Fibroblast of mammary gland (primary cell): Measurements from ENCODE around the gene RC3H2.
"Not testable (repeated sequence)": the region's sequence is repeated elsewhere in the genome, so short reads cannot be mapped to it uniquely, and the experiment has no call there.

Source experiments
- DNase-seq: peaks from one replicate; pipeline ENCODE4 v3.0.0-alpha.2; 2010; ENCODE audit warnings: low read depth
- H3K4me3 ChIP-seq: 2 replicates; pipeline ENCODE4 v1.5.1; 2011; ENCODE audit warnings: low read depth, mild to moderate bottlenecking, low read length, moderate library complexity; ENCODE audit not compliant: control insufficient read depth
- CTCF ChIP-seq: conservative IDR thresholded peaks from 2 replicates; pipeline ENCODE4 v1.5.1; 2011; ENCODE audit warnings: low read depth, low read length, inconsistent platforms; ENCODE audit not compliant: control insufficient read depth, insufficient read depth

The RC3H2 gene

GRCh38 chr9:122897969-122898368, 7.2 kb downstream of the RC3H2 start:
- DNase-seq: peak; percentile 68
- H3K4me3 ChIP-seq: no peak overlapping the region
- TF ChIP-seq CTCF: no peak

- DNase-seq: no peak
- H3K4me3 ChIP-seq: no peak overlapping the region
- TF ChIP-seq CTCF: no peak
These were observed 16.7 kb downstream of the RC3H2 start for GRCh38 chr9:122888480-122888879.

GRCh38 chr9:122883125-122883524, 22.0 kb downstream of the RC3H2 start:
- no peak overlapping the region for H3K4me3 ChIP-seq
- no peak for DNase-seq
- TF ChIP-seq CTCF: no peak

GRCh38 chr9:122879443-122879842, 25.7 kb downstream of the RC3H2 start:
- TF ChIP-seq CTCF: no peak
- H3K4me3 ChIP-seq: no peak overlapping the region
- no peak for DNase-seq

- no peak for DNase-seq
- TF ChIP-seq CTCF: no peak
These were observed 29.6 kb downstream of the RC3H2 start for GRCh38 chr9:122875523-122875922.

GRCh38 chr9:122867276-122867675, 37.9 kb downstream of the RC3H2 start:
- DNase-seq, H3K4me3 ChIP-seq: not testable (repeated sequence)

More at GRCh38 chr9:122875523-122875922, 29.6 kb downstream of the RC3H2 start:
- no peak overlapping the region for H3K4me3 ChIP-seq

- TF ChIP-seq CTCF: no peak
- no peak for DNase-seq
- no peak overlapping the region for H3K4me3 ChIP-seq
These were observed 39.1 kb downstream of the RC3H2 start for GRCh38 chr9:122866079-122866478.
